Activated CD8-positive, alpha-beta T cell treated with anti-CD3 and anti-CD28 coated beads, Interleukin-2, amount 10 ng/mL, durations not matched to agents 7 days and 5 days (primary cell): Measurements from ENCODE around the gene MRPL55. TPM values are rescaled to one million over a fixed set of nuclear protein-coding genes. Genes with fewer than 3 reads are reported as not detected.

Source experiments
- ATAC-seq: fragments of 150-1000 bp; cut with Tn5 transposase; one replicate; pipeline ENCODE4 v1.10.0; 2021; ENCODE audit warnings: moderate library complexity
- CTCF ChIA-PET: fragments of 350-600 bp; sonication (Branson Sonifier 250); formaldehyde crosslinking; loops from one replicate; lab custom pipeline; 2021; ENCODE audit warnings: antibody characterized with exemption; lab: Charles Lee
- POLR2A ChIA-PET: fragments of 350-600 bp; sonication (Branson Sonifier 250); formaldehyde crosslinking; loops from one replicate; lab custom pipeline; 2021; ENCODE audit warnings: antibody characterized with exemption; lab: Charles Lee
- DNase-seq: peaks from one replicate; pipeline ENCODE4 v3.0.0-alpha.2; 2020
- H3K27ac Mint-ChIP-seq: one replicate; pipeline ENCODE4 v1.8.0; 2021; ENCODE audit warnings: mild to moderate bottlenecking, mixed read lengths
- H3K27me3 Mint-ChIP-seq: one replicate; pipeline ENCODE4 v1.8.0; 2021; ENCODE audit warnings: low read depth, mixed read lengths
- H3K36me3 Mint-ChIP-seq: one replicate; pipeline ENCODE4 v1.8.0; 2021; ENCODE audit warnings: low read depth, mixed read lengths
- H3K4me1 Mint-ChIP-seq: one replicate; pipeline ENCODE4 v1.8.0; 2021; ENCODE audit warnings: low read depth, mixed read lengths
- H3K4me3 Mint-ChIP-seq: one replicate; pipeline ENCODE4 v1.8.0; 2021; ENCODE audit warnings: mild to moderate bottlenecking, mixed read lengths
- H3K9me3 Mint-ChIP-seq: one replicate; pipeline ENCODE4 v1.8.0; 2022; ENCODE audit warnings: mixed read lengths; ENCODE audit not compliant: insufficient read depth
- total RNA-seq, 2 experiments: library from RNA; stranded (reverse); gene quantifications; one replicate each; pipeline ENCODE4 v1.2.3, GENCODE V29; 2021

MRPL55 gene
- 10 to 100 TPM; 51.1 to 60.7 TPM for total RNA-seq

DNA sequence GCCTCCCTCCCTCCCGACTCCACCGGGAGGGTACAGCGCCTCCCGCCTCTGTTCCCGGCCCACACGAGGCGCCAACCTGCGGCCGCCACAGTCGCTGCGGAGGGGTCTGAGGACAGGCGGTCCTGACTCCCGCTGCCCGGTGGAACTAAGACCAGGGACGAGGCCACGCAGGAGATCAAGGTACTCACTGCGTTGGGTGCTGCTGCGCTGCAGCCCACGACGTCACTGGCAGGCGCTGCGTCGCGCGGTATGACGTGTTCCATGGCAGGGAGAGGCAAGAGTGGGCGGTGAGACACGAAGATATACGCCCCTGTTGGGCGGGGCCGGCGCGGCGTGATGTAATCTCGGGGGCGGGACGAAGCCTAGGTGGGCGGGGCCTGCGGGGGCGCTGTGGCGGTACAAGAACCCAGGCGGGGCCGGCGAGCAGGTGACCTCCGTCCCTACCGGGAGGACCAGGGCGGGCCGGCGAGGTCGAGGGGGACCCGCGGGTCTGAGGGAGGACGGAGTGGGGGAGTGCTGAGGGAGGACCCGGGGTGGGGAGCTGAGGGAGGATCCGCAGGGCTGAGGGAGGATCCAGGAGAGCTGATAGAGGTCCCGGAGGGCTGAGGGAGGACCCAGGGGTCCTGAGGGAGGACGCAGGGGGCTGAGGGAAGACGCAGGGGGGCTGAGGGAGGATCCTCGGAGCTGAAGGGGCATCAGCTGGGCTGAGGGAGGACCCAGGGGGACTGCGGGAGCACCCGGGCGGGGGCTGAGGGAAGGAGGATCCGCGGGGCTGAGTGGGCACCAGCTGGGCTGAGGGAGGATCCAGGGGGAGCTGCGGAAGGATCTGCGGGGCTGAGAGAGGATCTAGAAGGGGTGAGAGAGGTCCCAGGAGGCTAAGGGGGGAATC is at the start of gene MRPL55:
Gene MRPL55 (minus strand): TSS at position 227 of the 889 bp plus-strand sequence. CDS start 1,039 bp downstream, outside the sequence.
- peak; percentile 95 for ATAC-seq
- CTCF ChIA-PET = interaction anchor here (0.7 to 1.5 kb wide), 4 partner anchors 9 to 56 kb away, joined by 3 to 4 read pairs (median 4); no protein-coding TSS in a partner anchor
- peaks cover 12% of the 10 kb centered on the region for H3K36me3 Mint-ChIP-seq
- peaks cover 41% of the 10 kb centered on the region for H3K4me1 Mint-ChIP-seq
- peak within 1 kb of the TSS; percentile 96 for H3K27ac Mint-ChIP-seq
- H3K4me3 Mint-ChIP-seq = peak within 1 kb of the TSS; percentile 92
- H3K9me3 Mint-ChIP-seq = no peaks in the 10 kb centered on the region
- no peaks in the 10 kb centered on the region for H3K27me3 Mint-ChIP-seq
- DNase-seq = peak; percentile 98
- POLR2A ChIA-PET = interaction anchor here (0.8 to 2.8 kb wide), 9 partner anchors 9 to 356 kb away, joined by 3 to 16 read pairs (median 4); partner anchors contain the start of gene ARF1

DNA sequence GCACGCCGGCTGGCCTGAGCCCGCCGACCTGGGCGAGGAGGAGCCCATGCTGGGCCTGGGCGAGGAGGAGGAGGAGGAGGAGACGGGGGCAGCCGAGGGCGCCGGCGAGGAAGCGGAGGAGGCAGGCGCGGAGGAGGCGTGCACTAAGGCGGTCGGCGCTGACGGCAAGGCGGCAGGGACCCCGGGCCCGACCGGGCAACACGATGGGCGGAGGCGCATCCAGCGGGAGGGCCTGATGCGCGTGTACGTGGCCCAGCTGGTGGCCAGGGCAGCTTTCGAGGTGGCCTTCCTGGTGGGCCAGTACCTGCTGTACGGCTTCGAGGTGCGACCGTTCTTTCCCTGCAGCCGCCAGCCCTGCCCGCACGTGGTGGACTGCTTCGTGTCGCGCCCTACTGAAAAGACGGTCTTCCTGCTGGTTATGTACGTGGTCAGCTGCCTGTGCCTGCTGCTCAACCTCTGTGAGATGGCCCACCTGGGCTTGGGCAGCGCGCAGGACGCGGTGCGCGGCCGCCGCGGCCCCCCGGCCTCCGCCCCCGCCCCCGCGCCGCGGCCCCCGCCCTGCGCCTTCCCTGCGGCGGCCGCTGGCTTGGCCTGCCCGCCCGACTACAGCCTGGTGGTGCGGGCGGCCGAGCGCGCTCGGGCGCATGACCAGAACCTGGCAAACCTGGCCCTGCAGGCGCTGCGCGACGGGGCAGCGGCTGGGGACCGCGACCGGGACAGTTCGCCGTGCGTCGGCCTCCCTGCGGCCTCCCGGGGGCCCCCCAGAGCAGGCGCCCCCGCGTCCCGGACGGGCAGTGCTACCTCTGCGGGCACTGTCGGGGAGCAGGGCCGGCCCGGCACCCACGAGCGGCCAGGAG is 49.3 kb upstream of the MRPL55 start:
- H3K36me3 Mint-ChIP-seq = no peaks in the 10 kb centered on the region
- CTCF ChIA-PET = interaction anchor here (1.6 kb wide), 1 partner anchor 18 kb away, joined by 7 read pairs; the partner anchor contains the start of gene GUK1
- no peak overlapping the region for H3K4me3 Mint-ChIP-seq
- DNase-seq (no peak), ATAC-seq (no peak)
- POLR2A ChIA-PET = interaction anchor here (5.3 kb wide), 1 partner anchor 17 kb away, joined by 38 read pairs; the partner anchor contains the start of gene GUK1
- H3K4me1 Mint-ChIP-seq = peaks cover 49% of the 10 kb centered on the region
- H3K9me3 Mint-ChIP-seq = no peaks in the 10 kb centered on the region
- no peaks in the 10 kb centered on the region for H3K27me3 Mint-ChIP-seq
- no peak overlapping the region for H3K27ac Mint-ChIP-seq

DNA sequence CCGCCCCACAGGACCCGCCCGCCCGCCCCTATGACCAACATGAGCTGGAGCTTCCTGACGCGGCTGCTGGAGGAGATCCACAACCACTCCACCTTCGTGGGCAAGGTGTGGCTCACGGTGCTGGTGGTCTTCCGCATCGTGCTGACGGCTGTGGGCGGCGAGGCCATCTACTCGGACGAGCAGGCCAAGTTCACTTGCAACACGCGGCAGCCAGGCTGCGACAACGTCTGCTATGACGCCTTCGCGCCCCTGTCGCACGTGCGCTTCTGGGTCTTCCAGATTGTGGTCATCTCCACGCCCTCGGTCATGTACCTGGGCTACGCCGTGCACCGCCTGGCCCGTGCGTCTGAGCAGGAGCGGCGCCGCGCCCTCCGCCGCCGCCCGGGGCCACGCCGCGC is 48.6 kb upstream of the MRPL55 start:
- H3K9me3 Mint-ChIP-seq = no peaks in the 10 kb centered on the region
- DNase-seq = no peak
- no peaks in the 10 kb centered on the region for H3K27me3 Mint-ChIP-seq
- H3K27ac Mint-ChIP-seq = peak overlapping the region; percentile 34
- peaks cover 49% of the 10 kb centered on the region for H3K4me1 Mint-ChIP-seq
- ATAC-seq = no peak
- no peak overlapping the region for H3K4me3 Mint-ChIP-seq
- CTCF ChIA-PET = interaction anchor here (1.6 to 1.8 kb wide), 2 partner anchors 9 to 17 kb away, joined by 7 to 8 read pairs; partner anchors contain the start of gene GUK1
- POLR2A ChIA-PET = interaction anchor here (0.6 to 5.3 kb wide), 5 partner anchors 8 to 392 kb away, joined by 3 to 38 read pairs (median 3); partner anchors contain the start of genes GUK1 and IBA57
- H3K36me3 Mint-ChIP-seq = no peaks in the 10 kb centered on the region

DNA sequence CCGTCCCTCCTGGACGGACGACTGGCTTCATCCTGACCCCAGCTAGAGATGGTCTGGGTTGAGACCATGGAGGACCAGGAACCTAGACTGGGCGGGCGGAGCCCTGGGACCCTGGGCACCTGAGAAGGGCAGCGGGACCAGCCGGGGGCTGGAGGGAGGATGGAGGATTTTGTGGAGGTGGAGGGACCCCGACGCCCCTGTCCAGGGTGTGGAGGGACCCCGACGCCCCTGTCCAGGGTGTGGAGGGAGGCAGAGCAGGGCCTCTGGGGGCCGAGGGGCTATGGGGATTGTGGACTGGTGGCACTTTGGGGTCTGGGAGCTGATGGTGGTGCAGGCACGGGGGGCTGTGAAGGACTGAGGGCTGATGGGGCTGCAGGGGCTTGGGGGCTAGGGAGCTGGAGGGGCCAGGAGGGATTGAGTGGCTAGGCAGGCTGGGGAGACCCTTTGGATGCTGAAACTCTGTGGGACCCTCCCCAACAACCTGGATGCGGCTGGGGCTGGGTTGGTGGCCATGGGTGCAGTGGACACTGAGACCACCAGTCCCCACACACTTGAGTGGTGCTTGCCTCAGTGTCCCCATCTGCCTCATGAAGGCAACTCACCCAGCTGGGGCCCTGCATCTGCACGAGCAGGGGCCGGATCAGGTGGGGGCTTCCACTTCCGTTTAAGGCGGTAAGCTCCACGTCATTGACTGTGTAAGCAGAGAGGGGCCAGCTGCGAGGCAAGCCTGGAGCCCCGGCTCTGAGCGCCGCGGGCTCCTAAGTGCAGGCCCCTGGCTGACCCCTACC is 48.0 kb upstream of the MRPL55 start:
- H3K27ac Mint-ChIP-seq = peak overlapping the region; percentile 91
- no peaks in the 10 kb centered on the region for H3K27me3 Mint-ChIP-seq
- ChIA-PET CTCF (interaction anchor here (0.7 to 1.8 kb wide), 5 partner anchors 8 to 26 kb away, joined by 3 to 8 read pairs (median 4); partner anchors contain the start of genes GUK1 and IBA57), POLR2A (interaction anchor here (0.6 to 5.3 kb wide), 8 partner anchors 9 to 391 kb away, joined by 3 to 38 read pairs (median 3); partner anchors contain the start of genes GUK1 and IBA57)
- DNase-seq = peak; percentile 70
- peaks cover 46% of the 10 kb centered on the region for H3K4me1 Mint-ChIP-seq
- no peaks in the 10 kb centered on the region for H3K36me3 Mint-ChIP-seq
- peak overlapping the region; percentile 69 for H3K4me3 Mint-ChIP-seq
- peak; percentile 62 for ATAC-seq
- no peaks in the 10 kb centered on the region for H3K9me3 Mint-ChIP-seq

DNA sequence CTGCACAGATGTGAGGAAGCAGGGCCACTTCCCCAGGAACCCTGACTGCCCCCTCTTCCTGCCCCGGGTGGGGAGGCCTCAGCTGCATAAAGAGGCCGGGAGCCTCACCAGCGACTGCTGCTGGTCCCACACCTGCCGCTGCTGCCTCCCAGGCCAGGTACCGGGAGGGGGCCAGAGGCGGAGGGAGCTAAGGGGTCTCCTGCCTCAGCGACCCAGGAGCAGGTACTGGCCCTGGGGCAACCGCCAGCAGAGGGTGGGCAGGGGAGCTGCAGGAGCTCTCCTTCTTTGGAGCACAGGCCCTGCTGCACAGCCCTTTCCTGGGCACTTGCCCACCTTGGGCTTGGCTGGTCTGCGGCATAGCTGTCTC is 47.4 kb upstream of the MRPL55 start:
- peak overlapping the region; percentile 91 for H3K27ac Mint-ChIP-seq
- H3K4me3 Mint-ChIP-seq = peak overlapping the region; percentile 69
- no peaks in the 10 kb centered on the region for H3K27me3 Mint-ChIP-seq
- POLR2A ChIA-PET = interaction anchor here (1.0 to 5.3 kb wide), 6 partner anchors 10 to 57 kb away, joined by 3 to 38 read pairs (median 3); partner anchors contain the start of genes GUK1 and IBA57
- no peaks in the 10 kb centered on the region for H3K36me3 Mint-ChIP-seq
- H3K9me3 Mint-ChIP-seq = no peaks in the 10 kb centered on the region
- CTCF ChIA-PET = interaction anchor here (0.7 to 1.8 kb wide), 5 partner anchors 9 to 26 kb away, joined by 3 to 8 read pairs (median 4); partner anchors contain the start of genes GUK1 and IBA57
- DNase-seq (no peak), ATAC-seq (no peak)
- peaks cover 40% of the 10 kb centered on the region for H3K4me1 Mint-ChIP-seq

DNA sequence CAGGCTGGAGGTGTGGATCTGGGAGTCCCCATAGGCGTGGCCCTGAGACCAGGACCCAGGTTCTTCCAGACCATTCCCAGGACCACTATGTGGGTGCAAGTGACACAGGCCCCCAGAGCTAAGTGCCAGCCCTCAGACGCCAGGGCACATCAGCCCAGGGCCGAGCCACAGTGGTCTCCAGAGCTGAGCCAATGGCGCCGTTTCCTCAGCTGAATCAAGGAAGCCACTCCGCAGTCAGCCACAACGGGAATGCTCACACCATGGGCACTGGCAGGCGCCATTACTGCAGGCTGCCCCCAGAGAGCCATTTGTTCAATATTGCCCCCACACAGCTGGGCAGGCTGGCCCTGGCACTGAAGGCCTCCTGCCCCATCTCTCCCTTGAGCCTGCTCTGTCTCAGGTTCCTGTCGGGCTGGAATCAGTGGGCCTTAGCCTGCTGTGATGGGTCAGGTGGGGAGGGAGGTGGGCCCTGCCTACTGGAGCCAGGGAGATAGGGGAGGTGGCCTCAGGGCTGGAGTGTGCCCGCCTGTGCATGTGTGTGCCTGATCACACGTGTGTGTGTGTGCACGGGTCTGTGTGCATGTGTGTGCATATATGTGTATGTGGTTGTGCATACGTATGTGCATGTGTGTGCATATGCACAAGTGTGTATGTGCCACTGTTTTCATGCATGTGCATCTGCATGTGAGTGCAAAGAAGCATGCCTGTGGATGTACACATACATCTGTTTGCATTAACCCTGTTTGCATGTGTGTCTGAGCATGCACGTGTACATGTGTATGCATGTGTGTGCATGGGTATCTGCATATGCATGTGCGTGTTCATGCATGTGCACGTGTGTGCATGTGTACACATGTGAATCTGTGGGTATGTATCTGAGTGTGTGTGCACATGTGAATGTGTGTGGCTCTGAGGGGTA is 46.8 kb upstream of the MRPL55 start:
- no peaks in the 10 kb centered on the region for H3K36me3 Mint-ChIP-seq

DNA sequence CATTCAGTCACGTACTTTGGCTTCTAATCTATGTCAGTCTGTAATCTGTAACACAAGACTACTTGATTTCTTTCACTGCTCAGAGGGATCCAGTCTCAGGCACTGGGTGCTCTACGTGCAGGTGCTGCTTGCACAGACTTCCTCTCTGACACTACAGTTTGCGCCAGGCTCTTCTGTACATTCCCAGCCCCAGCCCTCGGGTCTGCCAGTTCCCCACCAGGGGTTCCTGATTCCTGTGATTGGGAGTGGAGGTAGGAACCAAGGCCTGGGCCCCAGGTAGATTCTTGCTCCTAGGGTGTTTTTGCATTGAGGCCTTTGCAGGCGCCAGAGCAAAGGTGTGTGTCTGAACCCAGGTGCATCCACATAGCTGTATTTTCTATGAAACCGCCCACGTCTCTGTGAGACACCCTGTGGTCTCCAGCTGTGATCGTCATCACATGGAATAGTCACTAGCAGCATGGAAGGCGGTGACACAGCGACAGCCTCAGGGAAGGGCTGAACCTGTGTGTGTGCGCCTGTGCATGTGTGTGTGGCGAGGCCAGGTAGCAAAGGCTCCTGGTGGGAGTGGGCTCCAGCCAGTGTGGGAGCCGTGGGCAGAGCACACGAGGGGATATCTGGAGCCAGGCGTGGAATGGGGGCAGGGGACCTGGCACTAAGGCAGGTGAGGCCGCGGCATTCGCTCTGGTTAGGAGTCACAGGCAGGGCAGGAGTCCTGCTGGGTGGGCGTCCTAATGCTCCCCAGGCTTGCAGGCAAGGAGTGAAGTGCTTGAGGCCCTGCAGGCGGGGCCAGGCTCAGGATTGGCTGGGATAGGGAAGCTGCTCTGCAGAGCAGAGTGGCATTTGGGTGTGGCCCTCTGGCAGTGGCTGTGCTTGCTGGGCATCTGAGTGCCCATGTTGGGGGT is 45.8 kb upstream of the MRPL55 start:
- ChIA-PET CTCF (no interaction called here), POLR2A (no interaction called here)
- Mint-ChIP-seq H3K4me1 (peaks cover 36% of the 10 kb centered on the region), H3K27ac (peak overlapping the region; percentile 74), H3K4me3 (peak overlapping the region; percentile 28), H3K36me3 (no peaks in the 10 kb centered on the region), H3K27me3 (no peaks in the 10 kb centered on the region), H3K9me3 (no peaks in the 10 kb centered on the region)
- no peak for DNase-seq
- ATAC-seq = no peak

More for the DNA sequence above, 46.8 kb upstream of the MRPL55 start:
- no peak for DNase-seq
- Mint-ChIP-seq H3K9me3 (no peaks in the 10 kb centered on the region), H3K27me3 (no peaks in the 10 kb centered on the region), H3K4me1 (peaks cover 36% of the 10 kb centered on the region), H3K27ac (peak overlapping the region; percentile 20), H3K4me3 (peak overlapping the region; percentile 69)
- ChIA-PET POLR2A (interaction anchor here (1.1 to 5.3 kb wide), 2 partner anchors 14 to 16 kb away, joined by 3 to 38 read pairs; partner anchors contain the start of gene GUK1), CTCF (interaction anchor here (0.7 to 1.8 kb wide), 4 partner anchors 9 to 25 kb away, joined by 3 to 8 read pairs (median 4); partner anchors contain the start of gene IBA57)
- ATAC-seq = peak; percentile 32

DNA sequence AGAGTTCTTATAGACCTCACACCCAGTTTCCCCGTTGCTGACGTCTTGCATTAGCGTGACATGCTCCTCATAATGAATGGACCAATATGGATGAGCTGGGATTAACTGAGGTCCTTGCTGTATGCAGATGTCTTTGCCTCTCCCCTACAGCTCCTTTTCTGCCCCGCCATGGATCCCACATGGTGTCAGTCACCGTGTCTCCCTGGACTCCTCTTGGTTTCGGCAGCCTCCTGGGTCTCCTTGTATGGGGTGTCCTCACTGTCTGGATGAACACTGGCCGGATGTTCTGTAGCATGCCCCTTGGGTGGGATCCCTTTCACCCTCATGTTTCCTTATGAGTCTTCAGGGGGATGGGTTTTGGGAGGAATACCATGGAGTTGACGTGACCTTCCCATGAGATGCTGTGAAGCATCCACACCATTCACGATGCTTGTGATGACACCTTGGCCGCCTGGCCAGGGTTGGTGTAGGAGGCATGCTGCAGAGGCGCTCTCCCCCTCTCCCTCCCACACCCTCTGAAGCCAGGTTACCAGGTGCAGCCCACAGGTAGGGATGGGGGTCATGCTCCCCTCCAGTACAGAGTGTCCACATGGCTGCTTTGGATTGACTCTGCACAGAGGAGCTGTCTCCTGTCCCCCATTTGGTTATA is 45.0 kb upstream of the MRPL55 start:
- ATAC-seq = no peak
- CTCF ChIA-PET = interaction anchor here (1.5 kb wide), 1 partner anchor 12 kb away, joined by 4 read pairs; no protein-coding TSS in a partner anchor
- H3K27ac Mint-ChIP-seq = peak overlapping the region; percentile 74

DNA sequence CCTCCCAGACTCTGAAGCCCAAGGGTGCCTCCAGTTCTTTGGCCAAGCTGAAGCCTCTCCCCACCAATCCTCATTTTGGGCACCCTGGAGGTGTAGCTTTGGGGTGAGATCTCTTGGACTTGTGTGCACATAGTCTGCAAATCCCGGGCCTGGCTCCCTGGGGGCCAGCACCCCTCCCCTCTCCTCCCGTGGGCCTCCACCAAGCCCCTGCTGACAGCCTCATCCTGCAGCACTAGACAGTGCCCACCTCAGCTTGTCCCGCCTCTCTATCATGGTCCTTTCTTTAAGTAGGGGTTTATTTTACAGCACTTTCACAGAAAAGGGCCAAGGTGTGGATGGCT is 43.8 kb upstream of the MRPL55 start:
- Mint-ChIP-seq H3K36me3 (no peaks in the 10 kb centered on the region), H3K4me1 (peaks cover 40% of the 10 kb centered on the region), H3K9me3 (no peaks in the 10 kb centered on the region), H3K27me3 (no peaks in the 10 kb centered on the region), H3K4me3 (no peak overlapping the region), H3K27ac (peak overlapping the region; percentile 68)
- CTCF ChIA-PET = interaction anchor here (0.6 to 1.5 kb wide), 2 partner anchors 13 to 369 kb away, joined by 3 to 4 read pairs; no protein-coding TSS in a partner anchor
- POLR2A ChIA-PET = no interaction called here
- DNase-seq (no peak), ATAC-seq (no peak)

More for the DNA sequence above, 45.0 kb upstream of the MRPL55 start:
- POLR2A ChIA-PET = interaction anchor here (1.1 kb wide), 1 partner anchor 11 kb away, joined by 3 read pairs; the partner anchor contains the start of gene IBA57
- no peak for DNase-seq
- Mint-ChIP-seq H3K4me3 (no peak overlapping the region), H3K27me3 (no peaks in the 10 kb centered on the region), H3K4me1 (peaks cover 36% of the 10 kb centered on the region), H3K9me3 (no peaks in the 10 kb centered on the region), H3K36me3 (no peaks in the 10 kb centered on the region)
